Measurements from ENCODE around the gene THTPA. TPM values are rescaled to one million over a fixed set of nuclear protein-coding genes. Genes with fewer than 3 reads are reported as not detected.

THTPA gene, protein sequence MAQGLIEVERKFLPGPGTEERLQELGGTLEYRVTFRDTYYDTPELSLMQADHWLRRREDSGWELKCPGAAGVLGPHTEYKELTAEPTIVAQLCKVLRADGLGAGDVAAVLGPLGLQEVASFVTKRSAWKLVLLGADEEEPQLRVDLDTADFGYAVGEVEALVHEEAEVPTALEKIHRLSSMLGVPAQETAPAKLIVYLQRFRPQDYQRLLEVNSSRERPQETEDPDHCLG
- 0.84 and 3.3 TPM in 2 replicates for total RNA-seq (2014; rRNA removed; shearing (Covaris generic); ENCODE audit: low replicate concordance)

DNA sequence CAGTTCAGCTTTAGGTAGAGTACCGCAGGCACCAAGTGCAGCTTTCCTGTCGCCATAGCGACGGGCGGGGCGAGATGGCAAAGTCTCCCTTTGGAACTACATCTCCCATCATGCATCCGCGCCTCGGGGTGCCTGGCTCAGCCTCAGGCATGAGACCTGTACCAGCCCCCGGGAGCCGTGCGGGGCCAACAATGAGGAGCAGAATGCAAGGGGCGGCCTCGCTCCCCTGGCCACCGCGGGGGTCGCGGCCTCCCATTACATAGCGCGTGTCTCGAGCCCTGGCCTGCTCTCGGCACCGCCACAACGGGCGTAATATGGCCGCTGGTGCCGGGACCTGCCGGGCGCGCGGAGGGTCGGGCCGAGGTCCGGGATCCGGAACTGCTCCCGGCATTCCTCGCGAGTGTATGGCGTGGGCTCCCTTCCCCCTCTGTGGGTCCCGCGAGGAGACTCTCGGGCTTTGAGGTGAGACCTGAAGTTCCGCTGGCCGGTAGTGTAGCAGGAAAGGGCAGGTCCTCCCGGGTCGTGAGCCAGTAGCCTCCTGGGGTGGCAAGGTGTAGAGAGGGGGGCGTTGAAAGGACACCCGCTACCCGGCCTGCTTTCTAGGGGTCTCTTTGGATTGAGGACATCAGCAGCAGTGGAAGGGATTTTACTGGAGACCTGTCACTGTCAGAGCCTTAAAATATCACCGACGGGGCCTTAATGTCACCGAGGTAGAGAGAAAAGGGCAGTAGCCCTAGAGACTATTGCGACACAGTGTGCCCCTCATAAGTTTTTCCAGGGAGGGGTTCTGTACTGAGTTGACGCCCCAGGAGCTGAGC lies at the start of gene THTPA:
TSS of gene THTPA (plus strand) at position 390 of the 818 bp plus-strand sequence. CDS start 487 bp downstream, outside the sequence.
- H3K9me3 ChIP-seq, result no peaks in the 10 kb centered on the region
- DNase-seq, result peak; percentile 88
- H3K4me3 ChIP-seq, result peak within 1 kb of the TSS; percentile 92
- no peaks in the 10 kb centered on the region for H3K27me3 ChIP-seq
- H3K36me3 ChIP-seq, result no peaks in the 10 kb centered on the region; the same call in 1 of the 2 replicates

- Histone ChIP-seq H3K27me3 (no peaks in the 10 kb centered on the region), H3K36me3 (no peaks in the 10 kb centered on the region), H3K9me3 (no peaks in the 10 kb centered on the region), H3K4me3 (no peak overlapping the region)
- no peak for DNase-seq
Observed at GRCh38 chr14:23512156-23512555, 43.9 kb upstream of the THTPA start.

DNA sequence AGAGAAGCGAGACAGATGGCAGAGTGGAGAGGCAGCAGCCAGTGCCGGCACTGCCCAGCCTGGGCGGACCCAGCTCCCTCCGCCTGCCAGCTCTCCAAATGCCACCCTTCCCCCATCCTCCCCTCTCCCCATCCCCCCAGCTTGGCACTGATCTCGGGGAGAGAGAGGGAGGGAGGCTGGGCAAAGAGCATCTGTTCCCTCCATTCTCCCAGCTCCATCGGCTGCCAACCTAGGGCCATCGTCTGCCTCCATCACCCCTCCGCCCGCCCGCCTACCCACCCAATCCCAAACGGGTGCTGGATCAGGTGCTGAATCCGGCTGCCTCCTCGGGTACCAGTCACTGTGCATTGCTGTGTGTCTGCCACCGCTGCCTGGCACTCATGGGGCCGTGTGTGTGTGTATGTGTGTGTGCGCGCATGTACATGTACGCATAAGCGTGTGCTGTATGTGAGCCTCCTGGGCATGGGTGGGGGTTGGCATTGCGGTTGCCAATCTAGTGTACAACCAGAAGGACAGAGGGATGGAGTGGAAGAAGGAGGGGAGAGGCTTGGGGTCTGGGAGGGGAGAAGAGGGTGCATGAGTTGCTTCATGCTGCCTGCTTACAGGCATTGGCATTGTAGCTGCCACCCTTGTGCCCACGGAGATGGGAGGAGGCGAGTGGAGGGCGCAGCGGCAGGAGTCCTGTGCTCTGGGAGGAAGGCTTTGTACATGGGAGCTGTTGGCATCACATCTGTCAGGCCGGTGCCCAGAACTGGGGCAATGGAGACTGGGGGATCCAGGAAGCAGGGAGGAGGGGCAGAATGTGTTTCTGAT lies 42.9 kb upstream of the THTPA start:
- Histone ChIP-seq H3K9me3 (no peaks in the 10 kb centered on the region), H3K36me3 (no peaks in the 10 kb centered on the region)
- DNase-seq, result no peak

DNA sequence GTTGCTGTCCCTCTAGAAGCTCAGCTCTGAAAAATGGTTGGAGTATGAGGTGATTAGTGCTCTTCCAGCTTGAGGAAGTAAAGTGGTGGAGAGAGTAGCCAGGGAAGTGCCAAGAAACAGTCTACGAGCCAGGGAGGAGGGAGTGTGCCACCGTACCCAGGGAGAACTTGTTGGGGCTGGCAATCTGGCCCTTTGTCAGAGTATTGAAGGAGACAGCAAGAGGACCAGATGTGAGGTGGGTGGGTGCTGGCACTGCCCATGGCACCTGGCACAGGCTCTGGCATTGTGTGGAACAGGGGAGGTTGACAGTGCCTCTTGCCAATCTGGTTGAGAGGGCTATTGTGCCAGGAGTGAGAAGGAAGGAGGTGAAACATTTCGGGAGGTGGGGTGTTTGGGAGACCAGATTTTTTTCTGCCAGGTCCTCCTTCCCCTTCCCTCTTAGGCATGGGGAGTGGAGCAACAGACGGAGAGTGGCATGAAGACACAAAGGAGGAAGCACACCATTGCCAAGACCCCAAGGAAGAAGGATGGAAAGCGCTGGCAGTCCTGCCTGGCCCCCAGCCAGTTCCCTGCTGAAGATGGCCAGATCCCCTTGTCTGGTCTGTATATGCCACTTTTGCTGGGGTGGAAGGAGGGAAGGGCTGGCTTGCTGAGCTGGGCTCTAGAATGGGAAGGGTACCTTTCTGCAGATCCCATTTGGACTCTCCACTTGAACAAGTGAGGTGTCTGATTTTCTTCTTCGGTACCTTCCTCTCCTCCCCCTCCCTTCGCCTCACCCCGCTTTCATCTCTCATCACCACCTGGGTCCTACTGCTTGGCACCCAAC lies 42.0 kb upstream of the THTPA start:
- H3K27me3 ChIP-seq, result no peaks in the 10 kb centered on the region
- H3K36me3 ChIP-seq, result no peaks in the 10 kb centered on the region
- no peak overlapping the region for H3K4me3 ChIP-seq
- peak; percentile 21 for DNase-seq
- no peaks in the 10 kb centered on the region for H3K9me3 ChIP-seq

More for the DNA sequence above, 42.9 kb upstream of the THTPA start:
- H3K27me3 ChIP-seq, result no peaks in the 10 kb centered on the region
- H3K4me3 ChIP-seq, result no peak overlapping the region

- peak; percentile 26 for DNase-seq
- Histone ChIP-seq H3K9me3 (no peaks in the 10 kb centered on the region), H3K36me3 (no peaks in the 10 kb centered on the region), H3K4me3 (no peak overlapping the region), H3K27me3 (no peaks in the 10 kb centered on the region)
Observed at GRCh38 chr14:23514644-23514957, 41.5 kb upstream of the THTPA start.

- no peaks in the 10 kb centered on the region for H3K36me3 ChIP-seq
- no peak overlapping the region for H3K4me3 ChIP-seq
- H3K27me3 ChIP-seq, result no peaks in the 10 kb centered on the region
- no peak for DNase-seq
- no peaks in the 10 kb centered on the region for H3K9me3 ChIP-seq
Observed at GRCh38 chr14:23517650-23518326, 38.3 kb upstream of the THTPA start.

- H3K36me3 ChIP-seq, result no peaks in the 10 kb centered on the region
- no peaks in the 10 kb centered on the region for H3K27me3 ChIP-seq
- DNase-seq, result no peak
- no peak overlapping the region for H3K4me3 ChIP-seq
- no peaks in the 10 kb centered on the region for H3K9me3 ChIP-seq
Observed at GRCh38 chr14:23518709-23519108, 37.4 kb upstream of the THTPA start.

GRCh38 chr14:23520899-23521533 lies 35.1 kb upstream of the THTPA start:
- Histone ChIP-seq H3K36me3 (no peaks in the 10 kb centered on the region), H3K4me3 (no peak overlapping the region), H3K27me3 (no peaks in the 10 kb centered on the region), H3K9me3 (no peaks in the 10 kb centered on the region)
- no peak for DNase-seq

- H3K4me3 ChIP-seq, result no peak overlapping the region
- H3K36me3 ChIP-seq, result no peaks in the 10 kb centered on the region
- no peak for DNase-seq
- H3K9me3 ChIP-seq, result no peaks in the 10 kb centered on the region
- no peaks in the 10 kb centered on the region for H3K27me3 ChIP-seq
Observed at GRCh38 chr14:23521785-23522640, 34.1 kb upstream of the THTPA start.

DNA sequence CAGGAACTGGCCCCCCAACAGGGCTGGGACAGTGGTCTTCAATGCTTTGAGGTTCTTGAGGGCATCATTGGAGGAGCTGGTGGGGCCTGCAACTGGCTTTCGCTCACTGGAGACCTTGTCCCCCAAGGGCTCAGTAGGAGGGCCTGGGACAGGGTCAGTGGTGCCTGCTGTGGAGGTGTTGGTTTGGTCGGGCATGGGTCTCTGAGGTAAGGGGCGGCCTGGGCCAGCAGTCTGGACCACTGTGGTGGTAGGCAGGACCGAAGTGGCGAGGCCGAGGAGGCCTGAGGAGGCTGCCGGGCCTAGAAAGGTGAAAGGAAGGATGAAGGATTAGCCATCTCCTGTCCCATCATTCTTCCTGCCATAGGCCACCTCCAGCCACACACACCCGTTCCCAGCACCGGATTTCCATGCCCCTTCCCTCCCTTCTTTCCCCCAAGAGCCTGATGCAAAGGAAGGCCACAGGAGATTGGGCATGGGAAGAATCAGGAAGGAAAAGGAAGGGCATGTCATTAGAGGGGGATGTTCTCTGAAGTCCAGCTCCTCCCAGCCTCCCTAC lies 33.4 kb upstream of the THTPA start:
- H3K27me3 ChIP-seq, result no peaks in the 10 kb centered on the region
- H3K9me3 ChIP-seq, result no peaks in the 10 kb centered on the region
- no peaks in the 10 kb centered on the region for H3K36me3 ChIP-seq
- no peak for DNase-seq
- no peak overlapping the region for H3K4me3 ChIP-seq

- H3K36me3 ChIP-seq, result no peaks in the 10 kb centered on the region
- no peaks in the 10 kb centered on the region for H3K9me3 ChIP-seq
- no peak for DNase-seq
- no peaks in the 10 kb centered on the region for H3K27me3 ChIP-seq
- H3K4me3 ChIP-seq, result no peak overlapping the region
Observed at GRCh38 chr14:23523229-23524016, 32.6 kb upstream of the THTPA start.

DNA sequence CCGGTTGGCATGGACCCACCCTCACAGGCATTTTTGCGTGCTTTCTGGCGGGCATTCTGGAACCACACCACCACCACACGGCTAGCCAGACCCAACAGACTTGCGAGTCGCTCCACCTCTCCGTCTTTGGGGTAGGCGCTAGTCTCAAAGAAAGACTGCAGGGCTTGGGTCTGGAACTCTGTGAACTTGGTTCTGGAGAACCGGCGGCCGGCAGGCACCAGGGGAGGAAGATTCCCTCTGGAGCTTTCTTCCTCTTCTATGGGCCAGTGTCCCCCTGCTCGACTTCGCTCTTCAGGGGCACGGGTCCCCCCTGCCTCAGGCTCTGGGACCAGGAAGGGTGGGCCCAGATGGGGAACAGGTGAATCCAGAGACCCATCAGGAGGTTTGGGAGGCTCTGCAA lies 31.1 kb upstream of the THTPA start:
- Histone ChIP-seq H3K36me3 (no peaks in the 10 kb centered on the region), H3K27me3 (no peaks in the 10 kb centered on the region), H3K4me3 (no peak overlapping the region), H3K9me3 (no peaks in the 10 kb centered on the region)
- DNase-seq, result no peak

GRCh38 chr14:23525611-23526010 lies 30.5 kb upstream of the THTPA start:
- Histone ChIP-seq H3K4me3 (no peak overlapping the region), H3K36me3 (no peaks in the 10 kb centered on the region), H3K27me3 (no peaks in the 10 kb centered on the region), H3K9me3 (no peaks in the 10 kb centered on the region)
- no peak for DNase-seq

- no peak for DNase-seq
- no peaks in the 10 kb centered on the region for H3K27me3 ChIP-seq
- no peaks in the 10 kb centered on the region for H3K36me3 ChIP-seq
- no peak overlapping the region for H3K4me3 ChIP-seq
- no peaks in the 10 kb centered on the region for H3K9me3 ChIP-seq
Observed at GRCh38 chr14:23528555-23528954, 27.5 kb upstream of the THTPA start.

All from MG63 (cell line).